EH (cell line): ENCODE results near the gene FCF1.
"Not testable (repeated sequence)": the region's sequence is repeated elsewhere in the genome, so short reads cannot be mapped to it uniquely, and the experiment has no call there.

Experiments
- DNase-seq: peaks from one replicate; pipeline ENCODE4 v3.0.0-alpha.2; 2015; ENCODE audit warnings: low read depth

FCF1 gene

GRCh38 chr14:74702293-74702692 is 10.7 kb upstream of the FCF1 start:
- no peak for DNase-seq

- no peak for DNase-seq
Observed at GRCh38 chr14:74703043-74703442, 9.9 kb upstream of the FCF1 start.

GRCh38 chr14:74704656-74705055 is 8.3 kb upstream of the FCF1 start:
- DNase-seq: peak; percentile 48

GRCh38 chr14:74705613-74706500 is 7.1 kb upstream of the FCF1 start:
- no peak for DNase-seq

- no peak for DNase-seq
Observed at GRCh38 chr14:74710480-74710879, 2.5 kb upstream of the FCF1 start.

GRCh38 chr14:74711651-74712050 is 1.3 kb upstream of the FCF1 start:
- no peak for DNase-seq

- no peak for DNase-seq
Observed at GRCh38 chr14:74713395-74713735, 421 bp downstream of the FCF1 start.

- DNase-seq: peak; percentile 62
Observed at GRCh38 chr14:74720526-74720925, 7.6 kb downstream of the FCF1 start.

GRCh38 chr14:74723134-74723533 is 10.2 kb downstream of the FCF1 start:
- no peak for DNase-seq

GRCh38 chr14:74732387-74732786 is 19.4 kb downstream of the FCF1 start:
- DNase-seq: no peak

GRCh38 chr14:74733221-74733620 is 20.3 kb downstream of the FCF1 start:
- DNase-seq: no peak

GRCh38 chr14:74735125-74735524 is 22.2 kb downstream of the FCF1 start:
- DNase-seq: no peak

- DNase-seq: peak; percentile 45
Observed at GRCh38 chr14:74737753-74738325, 24.9 kb downstream of the FCF1 start.

GRCh38 chr14:74739293-74740030 is 26.5 kb downstream of the FCF1 start:
- DNase-seq: no peak

GRCh38 chr14:74747237-74747636 is 34.3 kb downstream of the FCF1 start:
- DNase-seq: no peak

GRCh38 chr14:74754157-74754556 is 41.2 kb downstream of the FCF1 start:
- peak; percentile 72 for DNase-seq

GRCh38 chr14:74754899-74755298 is 42.0 kb downstream of the FCF1 start:
- no peak for DNase-seq

GRCh38 chr14:74756326-74756725 is 43.4 kb downstream of the FCF1 start:
- no peak for DNase-seq

GRCh38 chr14:74758505-74758904 is 45.6 kb downstream of the FCF1 start:
- not testable (repeated sequence) for DNase-seq

GRCh38 chr14:74762917-74763802 is 50.2 kb downstream of the FCF1 start, which contains the start of gene YLPM1:
YLPM1 (plus strand) TSS chr14:74763316; CDS start chr14:74763490, 174 bp downstream.
- DNase-seq: peak; percentile 97

- peak; percentile 36 for DNase-seq
Observed at GRCh38 chr14:74763803-74764531, 51.0 kb downstream of the FCF1 start.
